A549 (cell line): Measurements from ENCODE around the gene POLR3F. TPM values are rescaled to one million over a fixed set of nuclear protein-coding genes. Genes with fewer than 3 reads are reported as not detected.

ENCODE experiments used
- ATAC-seq, 2 experiments: fragments of 200-7000 bp in 1 of 2; fragments of >200 bp in 1 of 2; cut with Nextera tagmentation in 1 of 2; cut with Tn5 transposase in 1 of 2; 3 replicates each; pipeline versions ENCODE4 v1.8.0 to v1.9.1; 2018 to 2020; ENCODE audit warnings: mild to moderate bottlenecking in 1 of 2, moderate library complexity in 1 of 2
- CTCF ChIA-PET: fragments of 300-600 bp; sonication (Branson Sonifier 250); formaldehyde crosslinking; extraction: SDS; loops from one replicate; lab custom pipeline; 2021; ENCODE audit warnings: antibody characterized with exemption, inconsistent platforms; lab: Yijun Ruan, JAX
- POLR2A ChIA-PET: fragments of 350-600 bp; formaldehyde crosslinking; extraction: SDS; loops from one replicate; lab custom pipeline; 2021; ENCODE audit warnings: antibody characterized with exemption, inconsistent platforms; lab: Yijun Ruan, JAX
- DNase-seq, 2 experiments: peaks; one replicate each; pipeline versions ENCODE4 v3.0.0 to v3.0.0-alpha.2; 2011 to 2016; ENCODE audit warnings: low read depth in 1 of 2, low spot score in 1 of 2
- FAIRE-seq: peaks from 2 replicates; lab custom pipeline; 2011; peaks lifted over from hg19 to GRCh38; lab: Jason Lieb, UNC
- H3K27ac ChIP-seq, 2 experiments: fragments of >200 bp; sonication (Bioruptor Twin); formaldehyde crosslinking; 3 replicates each; pipeline ENCODE4 v1.5.1; 2016 to 2017
- H3K4me1 ChIP-seq: fragments of >200 bp; sonication (Bioruptor Twin); formaldehyde crosslinking; 3 replicates; pipeline ENCODE4 v1.6.1; 2016
- H3K4me2 ChIP-seq: fragments of >200 bp; sonication (Bioruptor Twin); formaldehyde crosslinking; 3 replicates; pipeline ENCODE4 v1.6.1; 2016
- H3K4me3 ChIP-seq: fragments of >200 bp; sonication (Bioruptor Twin); formaldehyde crosslinking; 3 replicates; pipeline ENCODE4 v1.5.1; 2016
- H3K9me3 ChIP-seq: fragments of >200 bp; sonication (Bioruptor Twin); formaldehyde crosslinking; 3 replicates; pipeline ENCODE4 v1.6.1; 2016
- CBX2 ChIP-seq: fragments of 200-600 bp; sonication (generic); IDR thresholded peaks from 2 replicates; pipeline ENCODE4 v1.6.1; 2016; ENCODE audit warnings: low read depth, mild to moderate bottlenecking, borderline replicate concordance
- FOSB ChIP-seq: fragments of 250-450 bp; sonication (Bioruptor Pico); IDR thresholded peaks from 2 replicates; pipeline ENCODE4 v1.5.0; 2020; ENCODE audit warnings: mild to moderate bottlenecking, moderate library complexity
- HDAC2 ChIP-seq: fragments of 200-600 bp; sonication (generic); IDR thresholded peaks from 2 replicates; pipeline ENCODE4 v1.6.1; 2016
- HOXA7 ChIP-seq: fragments of 250-450 bp; sonication (Bioruptor Pico); IDR thresholded peaks from 2 replicates; pipeline ENCODE4 v1.5.0; 2020; ENCODE audit warnings: mild to moderate bottlenecking, moderate library complexity
- MAFK ChIP-seq: fragments of 450-650 bp; IDR thresholded peaks from 2 replicates; pipeline ENCODE4 v1.6.1; 2014; ENCODE audit not compliant: partially characterized antibody
- MAZ ChIP-seq: fragments of 150-350 bp; IDR thresholded peaks from 2 replicates; pipeline ENCODE4 v1.6.1; 2014; ENCODE audit warnings: antibody characterized with exemption, low read depth, low read length, borderline replicate concordance
- MYC ChIP-seq: IDR thresholded peaks from 2 replicates; pipeline ENCODE4 v1.6.1; 2012; ENCODE audit warnings: mild to moderate bottlenecking, inconsistent platforms, low read length, improper control_type of control experiment, borderline replicate concordance
- RAD21 ChIP-seq, 2 experiments: fragments of >200 bp in 1 of 2; sonication (Bioruptor Twin) in 1 of 2; formaldehyde crosslinking in 1 of 2; IDR thresholded peaks in 1 of 2; conservative IDR thresholded peaks in 1 of 2; 2 replicates in 1 of 2; 3 replicates in 1 of 2; pipeline ENCODE4 v1.6.1; 2012 to 2018; ENCODE audit warnings: inconsistent platforms in 1 of 2
- RARB ChIP-seq: fragments of 250-450 bp; sonication (Bioruptor Pico); IDR thresholded peaks from 2 replicates; pipeline ENCODE4 v1.8.0; 2021; ENCODE audit warnings: mild to moderate bottlenecking, moderate library complexity
- RCOR1 ChIP-seq: fragments of 150-350 bp; IDR thresholded peaks from 2 replicates; pipeline ENCODE4 v1.6.1; 2014; ENCODE audit warnings: antibody characterized with exemption, low read length, low read depth
- RFX5 ChIP-seq: fragments of 450-650 bp; IDR thresholded peaks from 2 replicates; pipeline ENCODE4 v1.7.1; 2014; ENCODE audit warnings: antibody characterized with exemption, mild to moderate bottlenecking, moderate library complexity
- ZC3H11A ChIP-seq: fragments of 450-650 bp; IDR thresholded peaks from 2 replicates; pipeline ENCODE4 v1.6.1; 2014; ENCODE audit warnings: antibody characterized with exemption, mild to moderate bottlenecking
- ZFP36 ChIP-seq: fragments of 450-650 bp; IDR thresholded peaks from 2 replicates; pipeline ENCODE4 v1.6.1; 2014; ENCODE audit warnings: borderline replicate concordance; ENCODE audit not compliant: partially characterized antibody
- ZSCAN20 ChIP-seq: fragments of 250-450 bp; sonication (Bioruptor Pico); IDR thresholded peaks from 2 replicates; pipeline ENCODE4 v1.8.0; 2022; ENCODE audit warnings: mild to moderate bottlenecking, moderate library complexity
- WGBS: methylation state at CpG from one replicate; pipeline ENCODE4 v1.1.6; 2017; ENCODE audit errors: missing lambda C conversion rate; 5-methylcytosine and 5-hydroxymethylcytosine counted together
- polyA plus RNA-seq, 4 experiments: library from polyadenylated mRNA; depleted of rRNA in 3 of 4; stranded (reverse); fragments of >200 nt; fragmentation: RNase III in 1 of 4; extraction: RNeasy Plus Mini Kit Qiagen cat#74134 plus additional on column Dnase treatment in 1 of 4; gene quantifications; 2 replicates in 3 of 4; 3 replicates in 1 of 4; pipeline ENCODE4 v1.2.3, GENCODE V29; 2011 to 2017
- TF ChIP-seq, protein P1 (sequence below): IDR thresholded peaks from 2 replicates; pipeline ENCODE4 v1.6.1; 2012; ENCODE audit warnings: low read depth, borderline replicate concordance
- TF ChIP-seq, protein P2 (sequence below): fragments of 150-350 bp; IDR thresholded peaks from 2 replicates; pipeline ENCODE4 v1.6.1; 2014; ENCODE audit warnings: low read depth, mild to moderate bottlenecking, low read length
- TF ChIP-seq, protein P3 (sequence below): fragments of 250-450 bp; sonication (Bioruptor Pico); IDR thresholded peaks from 2 replicates; pipeline ENCODE4 v1.5.0; 2020; ENCODE audit warnings: low read depth, mild to moderate bottlenecking, moderate library complexity

POLR3F gene
- polyA plus RNA-seq, 2 of the 4 experiments (the other 2 are of a cell fraction): 20.7 to 22.6 TPM

DNA sequence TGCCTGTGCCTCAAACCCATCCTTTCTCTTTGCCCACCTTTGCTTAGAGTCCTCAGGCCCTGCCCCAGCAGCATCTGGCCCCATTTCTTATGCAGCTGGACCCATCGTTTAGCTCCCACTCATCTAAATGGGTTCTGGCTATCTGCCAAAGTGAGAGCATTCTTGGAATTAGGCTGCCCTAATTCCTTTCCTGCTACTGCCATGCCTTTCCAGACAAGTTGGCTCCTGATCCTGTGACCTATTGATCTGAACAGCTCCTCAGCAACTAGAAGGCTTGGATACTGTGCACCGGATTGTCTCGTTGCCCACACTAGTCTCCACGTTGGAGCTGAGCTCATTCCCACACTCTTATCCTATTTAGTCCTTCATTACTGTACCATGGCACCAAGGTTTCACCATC is 23.3 kb upstream of the POLR3F start:
- Histone ChIP-seq H3K4me2 (no peak overlapping the region), H3K4me1 (no peaks in the 10 kb centered on the region), H3K4me3 (no peak overlapping the region), H3K9me3 (no peaks in the 10 kb centered on the region), H3K27ac (no peak overlapping the region)
- POLR2A ChIA-PET: no interaction called here
- TF ChIP-seq MAZ: no peak
- no peak for TF ChIP-seq HDAC2
- TF ChIP-seq RARB (CRISPR knock-in tag): no peak
- no peak for TF ChIP-seq MAFK
- TF ChIP-seq RCOR1: no peak
- no peak for DNase-seq
- CTCF ChIA-PET: interaction anchor here (1.0 kb wide), 1 partner anchor 49 kb away, joined by 3 read pairs; no protein-coding TSS in a partner anchor
- FAIRE-seq: no peak
- no peak for ATAC-seq
- 80% methylated on average over 4 of the region's 4 CpGs for WGBS

DNA sequence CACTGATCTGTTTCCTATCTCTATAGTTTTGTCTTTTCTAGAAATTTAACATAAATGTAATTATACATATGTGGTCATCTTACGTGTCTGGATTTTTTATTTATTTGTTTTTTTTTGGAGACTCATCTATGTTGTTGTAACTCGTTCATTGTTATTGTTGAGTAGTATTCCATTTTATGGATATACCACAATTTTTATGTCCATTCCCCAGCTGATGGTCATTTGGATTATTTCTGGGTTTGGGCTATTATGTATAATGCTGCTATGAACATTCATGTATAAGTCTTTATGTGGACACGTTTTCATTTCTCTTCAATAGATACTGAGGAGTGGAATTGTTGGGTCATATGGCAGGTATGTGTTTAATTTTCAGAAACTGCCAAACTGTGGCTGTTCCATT is 10.6 kb upstream of the POLR3F start:
- Histone ChIP-seq H3K4me2 (no peak overlapping the region), H3K4me3 (no peak overlapping the region), H3K4me1 (no peaks in the 10 kb centered on the region)
- CTCF ChIA-PET: interaction anchor here (1.1 kb wide), 1 partner anchor 38 kb away, joined by 3 read pairs; no protein-coding TSS in a partner anchor
- TF ChIP-seq MYC: no peak
- no peak for TF ChIP-seq CBX2
- TF ChIP-seq ZSCAN20 (CRISPR knock-in tag): no peak
- TF ChIP-seq ZC3H11A: no peak
- TF ChIP-seq, protein P1, sequence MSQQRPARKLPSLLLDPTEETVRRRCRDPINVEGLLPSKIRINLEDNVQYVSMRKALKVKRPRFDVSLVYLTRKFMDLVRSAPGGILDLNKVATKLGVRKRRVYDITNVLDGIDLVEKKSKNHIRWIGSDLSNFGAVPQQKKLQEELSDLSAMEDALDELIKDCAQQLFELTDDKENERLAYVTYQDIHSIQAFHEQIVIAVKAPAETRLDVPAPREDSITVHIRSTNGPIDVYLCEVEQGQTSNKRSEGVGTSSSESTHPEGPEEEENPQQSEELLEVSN: no peak
- TF ChIP-seq ZFP36: no peak
- no peak for TF ChIP-seq RAD21 (conservative IDR thresholded peaks at IDR 0.05 in 1 of 2, IDR thresholded peaks at IDR 0.05 in 1 of 2)
- TF ChIP-seq, all 56 proteins: peak for 0
- Histone ChIP-seq H3K27ac (no peak overlapping the region), H3K9me3 (peaks cover 8% of the 10 kb centered on the region; the same call in 1 of the 3 replicates)
- WGBS: 69% methylated on average over 3 of the region's 3 CpGs
- POLR2A ChIA-PET: no interaction called here
- ATAC-seq: no peak
- DNase-seq: no peak
- FAIRE-seq: peak; percentile 32

DNA sequence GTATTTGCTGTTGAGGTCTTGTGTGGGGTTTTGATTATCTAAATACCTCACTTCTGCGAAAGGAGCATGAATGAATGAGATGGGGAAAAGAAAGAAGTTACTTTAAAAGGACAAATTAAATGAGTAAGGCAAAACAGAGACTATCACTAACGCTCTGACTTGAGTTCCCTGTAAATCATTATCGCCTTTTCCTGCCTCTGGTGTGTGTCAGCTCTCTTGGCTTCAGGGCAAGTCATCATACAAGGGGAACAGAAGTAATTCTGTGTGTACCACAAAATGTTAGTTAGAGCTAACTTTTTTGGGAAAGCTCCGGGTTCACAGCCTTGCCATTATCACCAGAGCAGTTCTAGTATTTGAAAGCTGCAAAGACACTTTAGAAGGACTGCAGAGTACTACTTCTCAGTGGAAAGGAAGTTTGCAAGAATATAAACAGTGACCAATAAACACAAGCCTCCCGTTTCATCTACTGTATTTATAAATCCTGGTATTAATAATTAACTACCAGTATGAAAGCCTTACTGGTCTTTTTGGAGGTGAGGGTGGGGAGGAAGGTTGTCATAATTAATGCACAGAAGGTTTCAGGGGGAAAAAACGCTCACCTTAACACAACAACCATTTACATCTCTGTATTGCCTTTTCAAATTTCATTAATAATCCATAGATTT is 1.5 kb upstream of the POLR3F start:
- Histone ChIP-seq H3K9me3 (no peaks in the 10 kb centered on the region), H3K4me1 (peaks cover 21% of the 10 kb centered on the region), H3K4me3 (peak overlapping the region; percentile 76), H3K27ac (peak overlapping the region in 1 of 2 experiments; percentile 85; a peak in 2 of 6 replicates), H3K4me2 (peak overlapping the region; percentile 87)
- ATAC-seq (no peak), DNase-seq (peak in 1 of 2 experiments; percentile 25), FAIRE-seq (no peak)
- 20% methylated on average over 6 of the region's 6 CpGs for WGBS
- TF ChIP-seq RFX5 (no peak), HOXA7 (CRISPR knock-in tag) (no peak), RARB (CRISPR knock-in tag) (no peak), FOSB (CRISPR knock-in tag) (no peak), MYC (no peak), RCOR1 (no peak)
- TF ChIP-seq, protein P2, sequence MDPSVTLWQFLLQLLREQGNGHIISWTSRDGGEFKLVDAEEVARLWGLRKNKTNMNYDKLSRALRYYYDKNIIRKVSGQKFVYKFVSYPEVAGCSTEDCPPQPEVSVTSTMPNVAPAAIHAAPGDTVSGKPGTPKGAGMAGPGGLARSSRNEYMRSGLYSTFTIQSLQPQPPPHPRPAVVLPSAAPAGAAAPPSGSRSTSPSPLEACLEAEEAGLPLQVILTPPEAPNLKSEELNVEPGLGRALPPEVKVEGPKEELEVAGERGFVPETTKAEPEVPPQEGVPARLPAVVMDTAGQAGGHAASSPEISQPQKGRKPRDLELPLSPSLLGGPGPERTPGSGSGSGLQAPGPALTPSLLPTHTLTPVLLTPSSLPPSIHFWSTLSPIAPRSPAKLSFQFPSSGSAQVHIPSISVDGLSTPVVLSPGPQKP: no peak
- TF ChIP-seq, protein P3, sequence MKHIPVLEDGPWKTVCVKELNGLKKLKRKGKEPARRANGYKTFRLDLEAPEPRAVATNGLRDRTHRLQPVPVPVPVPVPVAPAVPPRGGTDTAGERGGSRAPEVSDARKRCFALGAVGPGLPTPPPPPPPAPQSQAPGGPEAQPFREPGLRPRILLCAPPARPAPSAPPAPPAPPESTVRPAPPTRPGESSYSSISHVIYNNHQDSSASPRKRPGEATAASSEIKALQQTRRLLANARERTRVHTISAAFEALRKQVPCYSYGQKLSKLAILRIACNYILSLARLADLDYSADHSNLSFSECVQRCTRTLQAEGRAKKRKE (CRISPR knock-in tag): no peak
- CTCF ChIA-PET: no interaction called here
- POLR2A ChIA-PET: interaction anchor here (2.2 to 3.0 kb wide), 2 partner anchors 31 to 42 kb away, joined by 20 to 48 read pairs; partner anchors contain the start of genes RBBP9 and SEC23B
